Epithelial cell of proximal tubule (primary cell): ENCODE measurements around the gene CTNND2. TPM values are rescaled to one million over a fixed set of nuclear protein-coding genes. Genes with fewer than 3 reads are reported as not detected.

Experiments used
- DNase-seq: peaks from one replicate; pipeline ENCODE4 v3.0.0-alpha.2; 2011; ENCODE audit warnings: low read depth
- H3K4me3 ChIP-seq: 2 replicates; pipeline ENCODE4 v1.5.1; 2011; ENCODE audit warnings: low read depth, mild to moderate bottlenecking, low read length
- CTCF ChIP-seq: conservative IDR thresholded peaks from 2 replicates; pipeline ENCODE4 v1.5.1; 2012; ENCODE audit warnings: low read depth, mild to moderate bottlenecking, low read length
- total RNA-seq: library from RNA; depleted of rRNA; stranded (reverse); fragments of >200 nt; gene quantifications from 2 replicates; pipeline ENCODE4 v1.2.3, GENCODE V29; 2015

The CTNND2 gene
- total RNA-seq, 1 donor from 2014 or later: 0.12 TPM

GRCh38 chr5:11609570-11610303 lies 294.5 kb downstream of the CTNND2 start:
- no peak overlapping the region for H3K4me3 ChIP-seq
- no peak for DNase-seq
- TF ChIP-seq CTCF: no peak

- no peak for TF ChIP-seq CTCF
- no peak for DNase-seq
- no peak overlapping the region for H3K4me3 ChIP-seq
Observed at GRCh38 chr5:11608530-11608929, 295.7 kb downstream of the CTNND2 start.

- H3K4me3 ChIP-seq: no peak overlapping the region
- TF ChIP-seq CTCF: no peak
- DNase-seq: no peak
Observed at GRCh38 chr5:11607944-11608483, 296.2 kb downstream of the CTNND2 start.

GRCh38 chr5:11602298-11602697 lies 301.9 kb downstream of the CTNND2 start:
- no peak for TF ChIP-seq CTCF
- no peak for DNase-seq
- no peak overlapping the region for H3K4me3 ChIP-seq

- no peak for DNase-seq
- no peak for TF ChIP-seq CTCF
Observed at GRCh38 chr5:11599499-11599898, 304.7 kb downstream of the CTNND2 start.

GRCh38 chr5:11596657-11597071 lies 307.6 kb downstream of the CTNND2 start:
- no peak for TF ChIP-seq CTCF
- no peak for DNase-seq
- H3K4me3 ChIP-seq: no peak overlapping the region

More at GRCh38 chr5:11599499-11599898, 304.7 kb downstream of the CTNND2 start:
- no peak overlapping the region for H3K4me3 ChIP-seq

GRCh38 chr5:11596185-11596584 lies 308.1 kb downstream of the CTNND2 start:
- no peak overlapping the region for H3K4me3 ChIP-seq
- no peak for DNase-seq
- TF ChIP-seq CTCF: no peak
